Right ventricle myocardium superior (tissue), 1 donor: ENCODE data around the gene C5orf63. TPM values are rescaled to one million over a fixed set of nuclear protein-coding genes. Genes with fewer than 3 reads are reported as not detected.
A peak's percentile ranks its signal among the peaks of the same experiment; 100 is the strongest.
"Not testable (repeated sequence)": the region's sequence is repeated elsewhere in the genome, so short reads cannot be mapped to it uniquely, and the experiment has no call there.

ENCODE experiments used
- ATAC-seq: fragments of 200-7000 bp; cut with Tn5 transposase; one replicate; pipeline ENCODE4 v1.9.1; 2020; ENCODE audit warnings: mild to moderate bottlenecking; ENCODE audit not compliant: poor library complexity
- DNase-seq: peaks from one replicate; pipeline ENCODE4 v3.0.0-alpha.2; 2020
- intact Hi-C: fragments of 100-400 bp; cut with DNase I; formaldehyde crosslinking; loops from one replicate; pipeline ENCODE4 v1.11.2; 2022
- total RNA-seq: library from RNA; stranded (reverse); fragmentation: NEBNext Ultra II Directional; extraction: Animal tissue kit (Norgen Biotek cat#: 25700); gene quantifications from one replicate; pipeline ENCODE4 v1.2.1, GENCODE V29; 2021
- donor health status: DM: no; HTN: yes; CAD: no; lungs with severe emphysema.

C5orf63 gene
- total RNA-seq, 1 donor from 2014 or later: 11.1 TPM

DNA sequence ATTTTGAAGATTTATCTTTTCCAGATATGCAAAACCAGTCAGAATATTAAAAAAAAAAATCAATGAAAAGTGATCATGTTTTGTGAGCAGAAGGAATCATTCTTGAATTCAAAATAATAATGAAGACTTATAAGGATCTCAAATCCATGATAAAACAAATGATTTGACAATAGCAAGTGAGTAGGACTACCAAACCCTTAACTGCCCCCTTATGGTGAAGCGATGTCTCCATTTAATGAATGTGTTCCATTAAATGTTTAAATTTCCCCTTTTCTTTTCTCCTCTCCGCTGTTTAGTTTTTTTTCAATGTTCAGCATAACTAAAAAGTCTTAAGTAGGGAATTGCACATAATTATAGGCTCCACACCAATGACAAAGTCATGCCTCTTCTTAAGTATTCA lies 30.7 kb downstream of the C5orf63 start:
- ATAC-seq: no peak
- DNase-seq: no peak
- intact Hi-C loops: loop anchor here (5.0 kb wide), 1 partner anchor 205 kb away; no protein-coding TSS in a partner anchor

- ATAC-seq (peak; percentile 26), DNase-seq (no peak)
- intact Hi-C loops: loop anchor here (5.0 kb wide), 1 partner anchor 204 kb away; no protein-coding TSS in a partner anchor
Observed at GRCh38 chr5:127041571-127041970, 31.7 kb downstream of the C5orf63 start.

- intact Hi-C loops: loop anchor here (5.0 kb wide), 1 partner anchor 204 kb away; no protein-coding TSS in a partner anchor
- peak; percentile 62 for ATAC-seq
- no peak for DNase-seq
Observed at GRCh38 chr5:127040796-127041520, 32.3 kb downstream of the C5orf63 start.

DNA sequence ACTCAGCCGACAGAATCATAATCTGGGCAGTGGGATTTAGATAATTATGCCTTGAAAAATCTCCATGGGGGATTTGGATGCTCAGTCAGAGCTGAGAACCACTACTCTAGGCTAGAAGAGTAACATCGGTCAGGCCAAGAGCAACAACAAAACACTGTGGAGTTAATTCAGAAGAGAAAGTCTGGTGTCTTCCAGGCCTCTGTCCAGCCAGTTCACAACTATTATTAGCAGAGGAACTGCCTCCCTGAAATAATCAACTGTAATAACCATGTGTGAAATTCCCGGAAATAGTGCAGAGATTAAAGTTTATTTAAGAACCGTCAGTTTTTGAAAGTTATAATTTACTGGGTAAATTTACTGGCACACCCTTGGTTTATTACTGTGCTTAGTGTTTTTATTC lies 34.8 kb downstream of the C5orf63 start:
- DNase-seq (no peak), ATAC-seq (peak; percentile 71)
- intact Hi-C loops: no loop called here

- ATAC-seq: no peak
- intact Hi-C loops: no loop called here
- no peak for DNase-seq
Observed at GRCh38 chr5:127031863-127032232, 41.5 kb downstream of the C5orf63 start.

DNA sequence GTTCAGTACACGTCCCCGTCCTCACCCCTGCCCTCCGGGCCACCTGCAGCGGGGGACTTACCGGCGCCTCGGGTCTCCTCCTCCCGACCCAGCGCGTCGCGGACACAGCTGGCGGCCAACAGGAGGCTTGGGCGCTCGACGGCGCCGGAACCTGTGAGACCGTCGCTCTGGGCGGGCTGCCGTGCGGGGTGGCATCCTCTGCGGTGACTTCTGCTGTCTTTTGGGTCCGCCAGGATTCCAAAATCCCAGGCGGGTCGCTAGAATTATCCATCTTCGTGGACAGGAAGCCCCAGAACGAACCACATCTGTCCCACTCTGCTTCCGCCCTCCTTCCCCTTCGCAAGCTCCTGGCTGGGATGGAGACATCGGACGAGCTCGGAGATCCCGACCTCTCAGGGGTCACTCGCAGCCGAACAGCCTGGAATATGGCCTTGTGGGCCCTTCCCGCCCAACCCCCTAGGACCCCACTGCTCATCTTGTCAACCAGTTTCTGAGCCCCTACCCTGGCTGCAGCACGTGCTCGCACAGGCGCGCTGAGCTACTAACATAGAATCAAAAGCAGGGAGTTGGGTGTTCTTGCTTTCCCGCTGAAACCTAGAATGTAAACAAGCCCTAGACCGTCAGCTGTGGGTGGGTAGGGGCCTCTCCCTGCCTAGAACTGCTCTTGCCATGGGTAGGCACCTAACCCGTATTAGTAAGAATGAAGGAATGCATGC lies 42.0 kb downstream of the C5orf63 start:
- DNase-seq (peak; percentile 53), ATAC-seq (peak; percentile 9)
- intact Hi-C loops: no loop called here

- intact Hi-C loops: no loop called here
- DNase-seq (peak; percentile 96), ATAC-seq (peak; percentile 98)
Observed at GRCh38 chr5:127030259-127031146, 42.8 kb downstream of the C5orf63 start, which contains the start of gene MARCHF3. Gene MARCHF3 (minus strand): TSS chr5:127030558. CDS start chr5:126918171, 112,387 bp downstream.

GRCh38 chr5:127029581-127030258 lies 43.6 kb downstream of the C5orf63 start:
- intact Hi-C loops: loop anchor here (10.0 kb wide), 1 partner anchor 55 kb away; no protein-coding TSS in a partner anchor
- ATAC-seq (peak; percentile 52), DNase-seq (peak; percentile 63)

- intact Hi-C loops: loop anchor here (10.0 kb wide), 1 partner anchor 54 kb away; no protein-coding TSS in a partner anchor
- ATAC-seq: no peak
- DNase-seq: no peak
Observed at GRCh38 chr5:127028822-127029457, 44.4 kb downstream of the C5orf63 start.

- intact Hi-C loops: loop anchor here (10.0 kb wide), 1 partner anchor 53 kb away; no protein-coding TSS in a partner anchor
- no peak for ATAC-seq
Observed at GRCh38 chr5:127027539-127027938, 45.8 kb downstream of the C5orf63 start.

GRCh38 chr5:127026166-127026565 lies 47.1 kb downstream of the C5orf63 start:
- intact Hi-C loops: loop anchor here (10.0 kb wide), 1 partner anchor 51 kb away; no protein-coding TSS in a partner anchor
- ATAC-seq (no peak), DNase-seq (no peak)

More at GRCh38 chr5:127027539-127027938, 45.8 kb downstream of the C5orf63 start:
- DNase-seq: no peak

DNA sequence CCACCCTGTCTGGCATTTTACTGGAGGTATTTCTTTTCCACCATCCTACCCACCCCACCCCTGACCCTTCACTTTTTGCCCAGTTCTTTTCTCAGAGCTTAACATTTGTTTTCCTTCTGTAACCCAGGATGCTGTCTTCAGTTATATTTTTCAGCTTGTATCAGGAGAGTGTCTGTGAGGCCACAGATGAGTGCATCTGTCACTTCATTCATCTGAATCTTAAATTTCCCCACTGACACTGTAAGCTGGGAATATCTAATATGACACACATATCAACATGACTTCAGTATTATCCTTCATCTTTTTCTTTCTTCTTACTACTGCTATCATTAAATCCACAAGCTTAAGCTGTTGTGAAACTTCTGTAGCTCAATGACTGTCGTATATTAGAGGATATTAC lies 47.8 kb downstream of the C5orf63 start:
- intact Hi-C loops: loop anchor here (10.0 kb wide), 1 partner anchor 51 kb away; no protein-coding TSS in a partner anchor
- no peak for DNase-seq
- ATAC-seq: no peak

- intact Hi-C loops: loop anchor here (10.0 kb wide), 1 partner anchor 50 kb away; no protein-coding TSS in a partner anchor
- DNase-seq (no peak), ATAC-seq (no peak)
Observed at GRCh38 chr5:127024821-127025220, 48.5 kb downstream of the C5orf63 start.

DNA sequence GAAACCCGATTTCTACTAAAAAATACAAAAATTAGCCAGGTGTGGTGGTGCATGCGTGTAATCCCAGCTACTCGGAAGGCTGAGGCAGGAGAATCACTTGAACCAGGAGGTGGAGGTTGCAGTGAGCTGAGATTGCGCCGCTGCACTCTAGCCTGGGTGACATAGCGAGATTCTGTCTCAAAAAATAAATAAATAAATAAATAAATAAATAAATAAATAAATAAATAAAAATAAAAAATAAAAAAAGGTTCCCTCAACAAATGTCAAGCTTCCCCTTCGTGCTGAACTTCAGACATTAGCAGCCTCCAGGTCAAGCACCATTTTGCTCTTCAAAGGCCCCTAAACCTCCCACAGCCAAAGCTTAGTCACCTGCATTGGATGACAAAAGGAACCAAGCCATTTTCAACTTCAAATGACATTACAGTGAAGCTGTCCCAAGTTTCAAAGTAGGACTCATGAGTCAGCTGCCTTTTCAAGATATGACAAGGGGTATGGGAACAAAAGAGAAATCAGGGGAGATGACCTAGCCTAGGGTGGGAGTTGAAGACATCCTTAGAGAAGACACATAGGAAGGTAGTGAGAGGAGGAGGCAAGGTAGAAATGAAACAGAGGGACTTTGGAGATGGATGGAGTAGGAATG lies 49.6 kb downstream of the C5orf63 start:
- intact Hi-C loops: loop anchor here (10.0 kb wide), 1 partner anchor 49 kb away; no protein-coding TSS in a partner anchor
- not testable (repeated sequence) for DNase-seq, ATAC-seq

DNA sequence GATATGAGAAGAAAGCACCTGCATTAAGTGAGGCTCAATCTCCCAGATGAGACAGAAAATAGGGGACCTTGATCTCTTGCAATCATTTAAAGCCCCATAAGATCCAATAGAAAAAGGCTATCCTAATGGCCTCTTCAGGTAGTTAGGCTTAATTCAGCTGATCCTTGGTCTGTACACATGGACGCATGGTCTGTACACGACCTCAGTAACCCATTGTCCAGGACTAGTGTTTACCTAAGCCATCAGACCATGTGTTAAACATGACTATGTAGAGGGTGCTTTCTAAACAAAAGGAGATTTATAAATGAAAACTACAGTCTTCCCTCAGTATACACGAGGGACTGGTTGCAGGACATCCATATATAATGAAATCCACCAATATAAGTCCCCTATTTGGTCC lies 50.5 kb downstream of the C5orf63 start:
- intact Hi-C loops: loop anchor here (10.0 kb wide), 1 partner anchor 48 kb away; no protein-coding TSS in a partner anchor
- no peak for DNase-seq
- ATAC-seq: no peak

GRCh38 chr5:127019928-127020327 lies 53.4 kb downstream of the C5orf63 start:
- DNase-seq (no peak), ATAC-seq (no peak)
- intact Hi-C loops: loop anchor here (10.0 kb wide), 1 partner anchor 45 kb away; no protein-coding TSS in a partner anchor

DNA sequence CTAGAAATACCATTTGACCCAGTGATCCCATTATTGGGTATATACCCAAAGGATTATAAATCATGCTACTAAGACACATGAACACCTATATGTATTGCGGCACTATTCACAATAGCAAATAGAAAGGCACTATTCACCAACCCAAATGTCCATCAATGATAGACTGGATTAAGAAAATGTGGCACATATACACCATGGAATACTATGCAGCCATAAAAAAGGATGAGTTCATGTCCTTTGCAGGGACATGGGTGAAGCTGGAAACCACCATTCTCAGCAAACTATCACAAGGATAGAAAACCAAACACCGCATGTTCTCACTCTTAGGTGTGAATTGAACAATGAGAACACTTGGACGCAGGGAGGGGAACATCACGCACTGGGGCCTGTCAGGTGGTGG lies 56.6 kb downstream of the C5orf63 start:
- intact Hi-C loops, DNase-seq, ATAC-seq: not testable (repeated sequence)
